ENCODE measurements around the gene ZNF286A. TPM values are rescaled to one million over a fixed set of nuclear protein-coding genes. Genes with fewer than 3 reads are reported as not detected.

The ZNF286A gene
- total and polyA plus RNA-seq, 2 donors (not counting 3 experiments of a cell fraction or from before 2014, with no cell fraction given), result 11.7 to 46.5 TPM

- no peaks in the 10 kb centered on the region for H4K20me1 ChIP-seq (replicated peaks; ENCODE audit: control insufficient read depth, extremely low read depth, insufficient read depth, low read length)
- POLR2A ChIA-PET, result interaction anchor here (0.9 kb wide), 1 partner anchor 10 kb away, joined by 3 read pairs; no protein-coding TSS in a partner anchor
- dilution Hi-C loops (cut with MboI; ENCODE audit: extremely low pct_ligation_motif_present, low sequenced_read_pairs) (no loop called here), intact Hi-C loops (cut with micrococcal nuclease) (loop anchor here (1.0 to 2.0 kb wide), 2 partner anchors 33 to 390 kb away; partner anchors contain the start of gene TRIM16)
- TF ChIP-seq POLR2A (IDR thresholded peaks at IDR 0.05; ENCODE audit: low read depth, low read length) (no peak), POLR2AphosphoS5 (IDR thresholded peaks at IDR 0.05; ENCODE audit: insufficient read depth, low read depth, low read length) (no peak), EZH2 (IDR thresholded peaks at IDR 0.05; ENCODE audit: borderline replicate concordance, low read depth, low read length, severe bottlenecking) (no peak), GATA2 (IDR thresholded peaks at IDR 0.05; ENCODE audit: insufficient read depth, insufficient read length, low read depth, low read length) (no peak), JUN (IDR thresholded peaks at IDR 0.05; ENCODE audit: borderline replicate concordance, insufficient read depth, insufficient read length, low read depth) (no peak), FOS (IDR thresholded peaks at IDR 0.05; ENCODE audit: borderline replicate concordance, insufficient read depth, low read length) (no peak), MAX (IDR thresholded peaks at IDR 0.05; ENCODE audit: insufficient read depth, insufficient read length) (no peak), MYC (IDR thresholded peaks at IDR 0.05; ENCODE audit: low read depth, low read length) (no peak)
- TF ChIP-seq, protein P1, sequence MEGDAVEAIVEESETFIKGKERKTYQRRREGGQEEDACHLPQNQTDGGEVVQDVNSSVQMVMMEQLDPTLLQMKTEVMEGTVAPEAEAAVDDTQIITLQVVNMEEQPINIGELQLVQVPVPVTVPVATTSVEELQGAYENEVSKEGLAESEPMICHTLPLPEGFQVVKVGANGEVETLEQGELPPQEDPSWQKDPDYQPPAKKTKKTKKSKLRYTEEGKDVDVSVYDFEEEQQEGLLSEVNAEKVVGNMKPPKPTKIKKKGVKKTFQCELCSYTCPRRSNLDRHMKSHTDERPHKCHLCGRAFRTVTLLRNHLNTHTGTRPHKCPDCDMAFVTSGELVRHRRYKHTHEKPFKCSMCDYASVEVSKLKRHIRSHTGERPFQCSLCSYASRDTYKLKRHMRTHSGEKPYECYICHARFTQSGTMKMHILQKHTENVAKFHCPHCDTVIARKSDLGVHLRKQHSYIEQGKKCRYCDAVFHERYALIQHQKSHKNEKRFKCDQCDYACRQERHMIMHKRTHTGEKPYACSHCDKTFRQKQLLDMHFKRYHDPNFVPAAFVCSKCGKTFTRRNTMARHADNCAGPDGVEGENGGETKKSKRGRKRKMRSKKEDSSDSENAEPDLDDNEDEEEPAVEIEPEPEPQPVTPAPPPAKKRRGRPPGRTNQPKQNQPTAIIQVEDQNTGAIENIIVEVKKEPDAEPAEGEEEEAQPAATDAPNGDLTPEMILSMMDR (IDR thresholded peaks at IDR 0.05; ENCODE audit: extremely low read depth in 1 of 2, insufficient read depth in 1 of 2, low read depth in 1 of 2, low read length in 2 of 2), result no peak
- peak overlapping the region; percentile 48 for H3K9ac ChIP-seq (replicated peaks; ENCODE audit: extremely low read depth, insufficient read depth, low read length)
- peak overlapping the region; percentile 8 to 59 (median 57) for H3K4me3 ChIP-seq (replicated peaks in 1 of 3; ENCODE audit: insufficient read depth in 1 of 3, low read depth in 1 of 3, low read length in 3 of 3)
- no peaks in the 10 kb centered on the region for H3K9me1 ChIP-seq (replicated peaks; ENCODE audit: control insufficient read depth, extremely low read depth, insufficient read depth, low read length)
- FAIRE-seq (no peak), DNase-seq (ENCODE audit: low read depth, low spot score) (peak; percentile 22)
- peak overlapping the region; percentile 50 for H3K27ac ChIP-seq (ENCODE audit: insufficient read depth, low read depth, low read length)
- peaks cover 26% of the 10 kb centered on the region for H3K4me1 ChIP-seq (ENCODE audit: control insufficient read depth, extremely low read depth, insufficient read depth, low read length)
- no peaks in the 10 kb centered on the region for H3K36me3 ChIP-seq (ENCODE audit: control insufficient read depth in 2 of 2, extremely low read depth in 1 of 2, insufficient read depth in 2 of 2, low read length in 2 of 2)
- peaks cover 9% of the 10 kb centered on the region for H3K79me2 ChIP-seq (ENCODE audit: control insufficient read depth, insufficient read depth, low read length)
- H3K9me3 ChIP-seq (replicated peaks; ENCODE audit: control insufficient read depth, insufficient read depth, low read length), result no peaks in the 10 kb centered on the region
- H3K4me2 ChIP-seq (ENCODE audit: insufficient read depth, low read length), result peak overlapping the region; percentile 51
- CTCF ChIA-PET, result interaction anchor here (0.7 to 1.2 kb wide), 2 partner anchors 48 to 348 kb away, joined by 3 read pairs; partner anchors contain the start of genes TTC19, ZNF286A and ZSWIM7
- peak overlapping the region; percentile 37 for H2AFZ ChIP-seq (ENCODE audit: low read depth, low read length)
- BruUV-seq (replicated peaks), result TSS peak; percentile 39
- H3K27me3 ChIP-seq (ENCODE audit: control insufficient read depth in 2 of 2, insufficient read depth in 2 of 2, low read length in 2 of 2), result no peaks in the 10 kb centered on the region
These were observed 48.6 kb upstream of the ZNF286A start for GRCh38 chr17:15650741-15651582.

Data from endothelial cell of umbilical vein (primary cell).